HG03064 (cell line): ENCODE results near the gene AMHR2.
"Not testable (repeated sequence)": the region's sequence is repeated elsewhere in the genome, so short reads cannot be mapped to it uniquely, and the experiment has no call there.

ENCODE experiments used
- ATAC-seq: cut with Tn5 transposase; IDR thresholded peaks from one replicate; pipeline ENCODE4 v1.9.1; 2021; ENCODE audit warnings: low read depth; ENCODE audit not compliant: unreplicated experiment

The AMHR2 gene

DNA sequence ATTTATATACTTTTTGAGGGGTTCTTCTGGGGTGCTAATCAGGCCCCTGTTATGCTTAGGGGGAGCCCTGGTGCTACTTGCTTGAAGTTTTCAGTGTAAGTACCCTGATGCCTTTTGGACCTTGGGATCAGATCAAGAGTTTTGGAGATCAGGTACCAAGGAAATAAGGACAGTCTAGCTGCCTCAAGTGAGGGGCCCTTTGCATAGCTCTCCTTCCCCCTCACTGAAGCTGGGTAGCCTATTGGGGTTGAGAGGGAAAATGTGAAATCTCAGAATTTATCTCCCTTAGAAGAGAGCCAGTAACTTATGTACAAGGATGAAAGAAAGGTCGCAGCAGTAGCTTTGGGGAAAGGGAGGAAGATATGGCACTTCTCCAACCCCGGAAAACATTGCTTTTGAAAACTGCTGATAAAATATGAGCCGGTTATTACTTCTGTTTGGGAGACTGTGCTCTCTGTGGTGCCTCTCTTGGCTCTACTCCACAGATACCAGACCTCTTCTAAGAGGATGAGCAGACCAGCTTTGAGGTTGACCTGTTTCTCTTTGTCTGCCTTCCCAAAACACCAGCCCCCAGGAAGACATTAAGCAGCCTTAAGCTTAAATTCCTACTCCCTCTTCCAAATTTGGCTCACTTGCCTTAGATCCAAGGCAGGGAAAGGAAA lies 8.8 kb upstream of the AMHR2 start:
- no peak for ATAC-seq

DNA sequence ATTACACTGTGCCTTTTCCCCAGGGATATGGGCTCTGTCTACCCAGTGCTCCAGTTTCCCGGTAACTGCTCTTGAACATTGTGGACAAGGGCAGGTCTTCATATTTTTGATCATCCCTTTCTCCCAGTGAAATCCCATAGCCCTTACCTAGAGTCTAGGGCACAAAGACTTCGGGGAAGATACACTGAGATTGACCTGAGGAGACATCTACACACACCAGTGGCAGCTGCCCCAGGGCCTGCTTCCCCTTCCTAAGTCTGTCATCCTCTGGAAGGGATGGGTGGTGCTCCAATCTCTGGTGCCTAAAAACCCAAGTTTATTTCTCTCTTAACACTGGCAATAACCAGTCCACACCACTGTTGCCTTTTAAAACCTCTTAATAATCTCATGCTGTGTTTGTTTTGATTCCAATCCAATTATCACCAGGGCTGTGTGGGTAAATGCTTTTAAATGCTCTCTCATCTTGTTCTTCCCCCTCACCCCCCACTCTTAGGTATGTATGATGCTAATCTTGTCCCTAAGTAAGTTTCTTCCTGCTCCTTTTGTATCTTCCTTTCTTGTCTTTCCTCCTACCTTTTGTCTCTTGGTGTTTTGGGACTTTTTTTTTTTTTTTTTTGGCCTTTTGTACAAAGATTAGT lies 7.8 kb upstream of the AMHR2 start:
- not testable (repeated sequence) for ATAC-seq

DNA sequence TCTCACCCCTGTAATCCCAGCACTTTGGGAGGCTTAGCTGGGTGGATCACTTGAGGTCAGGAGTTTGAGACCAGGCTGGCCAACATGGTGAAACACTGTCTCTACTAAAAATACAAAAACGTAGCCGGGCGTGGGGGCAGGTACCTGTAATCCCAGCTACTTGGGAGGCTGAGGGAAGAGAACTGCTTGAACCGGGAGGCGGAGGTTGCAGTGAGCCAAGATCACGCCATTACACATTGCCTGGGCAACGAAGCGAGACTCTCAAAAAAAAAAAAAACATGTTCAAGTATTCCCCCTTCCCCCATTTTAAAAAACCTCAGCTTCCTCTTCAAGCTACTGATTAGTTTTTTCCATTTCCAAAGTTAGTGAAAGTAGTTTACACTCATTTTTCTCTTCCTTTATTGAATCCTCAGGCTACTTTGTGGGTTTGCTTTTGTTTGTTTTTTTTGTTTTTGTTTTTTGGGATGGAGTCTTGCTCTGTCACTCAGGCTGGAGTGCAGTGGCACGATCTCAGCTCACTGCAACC lies 6.3 kb upstream of the AMHR2 start:
- not testable (repeated sequence) for ATAC-seq

DNA sequence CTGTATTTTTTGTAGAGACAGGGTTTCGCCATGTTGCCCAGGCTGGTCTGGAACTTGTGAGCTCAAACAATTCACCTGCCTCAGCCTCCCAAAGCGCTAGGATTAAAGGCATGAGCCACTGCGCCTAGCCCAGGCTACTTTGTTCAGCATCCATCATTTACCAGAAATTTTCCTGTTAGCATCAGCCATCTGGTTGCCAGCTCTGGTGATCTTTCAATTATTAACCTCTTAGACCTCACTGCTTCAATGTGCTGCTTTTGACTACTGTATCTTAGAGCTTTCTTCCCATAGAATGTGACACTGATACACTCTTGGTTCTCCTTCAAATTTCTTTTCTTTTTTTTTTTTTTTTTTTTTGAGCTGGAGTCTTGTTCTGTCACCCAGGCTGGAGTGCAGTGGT lies 5.4 kb upstream of the AMHR2 start:
- no peak for ATAC-seq

DNA sequence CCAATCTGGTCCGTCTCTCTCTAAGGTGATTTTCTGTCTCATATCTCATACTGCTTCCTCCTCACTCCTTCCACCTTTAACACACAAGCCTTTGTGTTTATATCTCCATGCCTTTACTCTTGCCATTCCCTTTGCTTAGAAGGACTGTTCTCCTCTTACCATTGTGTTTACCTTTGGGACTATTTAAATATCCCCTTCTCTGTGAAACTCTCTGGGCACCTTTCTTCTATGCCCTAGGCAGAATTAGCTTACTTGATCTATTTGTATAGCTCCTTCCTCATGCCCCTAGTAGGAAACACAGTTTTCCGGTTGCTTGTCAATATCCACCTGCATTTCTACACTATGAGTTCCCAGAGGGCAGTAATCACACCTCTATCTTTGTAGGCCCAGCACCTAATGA lies 3.9 kb upstream of the AMHR2 start:
- no peak for ATAC-seq

DNA sequence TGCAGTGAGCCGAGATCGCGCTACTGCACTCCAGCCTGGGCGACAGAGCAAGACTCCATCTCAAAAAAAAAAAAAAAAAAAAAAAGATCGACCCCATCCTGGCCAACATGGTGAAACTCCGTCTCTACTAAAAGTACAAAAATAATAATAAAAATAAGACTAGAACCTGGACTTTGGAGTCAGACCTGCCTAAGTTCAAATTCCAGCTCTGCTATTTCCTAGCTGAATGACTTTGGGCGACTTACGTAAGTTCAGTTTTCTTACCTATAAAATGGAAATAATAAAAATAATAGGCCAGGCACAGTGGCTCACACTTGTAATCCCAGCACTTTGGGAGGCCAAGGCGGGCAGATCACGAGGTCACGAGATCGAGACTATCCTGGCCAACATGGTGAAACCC lies 1.4 kb upstream of the AMHR2 start:
- not testable (repeated sequence) for ATAC-seq

DNA sequence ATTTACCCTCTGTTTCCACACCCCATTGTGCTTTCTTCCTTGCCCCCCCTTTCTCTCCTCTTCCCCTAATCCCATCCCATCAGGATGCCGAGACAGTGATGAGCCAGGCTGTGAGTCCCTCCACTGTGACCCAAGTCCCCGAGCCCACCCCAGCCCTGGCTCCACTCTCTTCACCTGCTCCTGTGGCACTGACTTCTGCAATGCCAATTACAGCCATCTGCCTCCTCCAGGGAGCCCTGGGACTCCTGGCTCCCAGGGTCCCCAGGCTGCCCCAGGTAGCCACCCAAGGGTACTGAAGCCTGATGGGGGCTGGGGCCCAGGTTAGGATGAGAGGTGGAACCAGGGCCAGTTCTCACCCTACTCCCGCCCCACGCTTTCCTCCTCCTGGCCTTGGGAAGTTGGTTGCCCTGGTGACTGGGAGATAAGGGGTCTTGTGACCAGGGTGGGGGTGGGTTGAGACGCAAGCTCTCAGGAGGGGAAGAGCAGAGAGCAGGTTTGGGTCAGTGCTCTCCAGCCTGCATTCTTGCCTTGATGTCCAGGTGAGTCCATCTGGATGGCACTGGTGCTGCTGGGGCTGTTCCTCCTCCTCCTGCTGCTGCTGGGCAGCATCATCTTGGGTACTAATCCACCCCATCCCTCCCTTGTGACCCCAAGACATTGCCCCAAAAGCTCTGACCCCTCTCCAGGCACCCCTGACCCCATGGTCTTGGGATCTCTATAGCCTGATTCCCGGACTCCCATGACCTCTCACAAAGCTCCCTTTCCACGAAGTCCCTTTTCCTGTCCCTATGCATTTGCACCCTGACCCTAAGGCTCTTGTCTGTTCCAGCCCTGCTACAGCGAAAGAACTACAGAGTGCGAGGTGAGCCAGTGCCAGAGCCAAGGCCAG lies 1.2 kb downstream of the AMHR2 start:
- ATAC-seq = no peak

DNA sequence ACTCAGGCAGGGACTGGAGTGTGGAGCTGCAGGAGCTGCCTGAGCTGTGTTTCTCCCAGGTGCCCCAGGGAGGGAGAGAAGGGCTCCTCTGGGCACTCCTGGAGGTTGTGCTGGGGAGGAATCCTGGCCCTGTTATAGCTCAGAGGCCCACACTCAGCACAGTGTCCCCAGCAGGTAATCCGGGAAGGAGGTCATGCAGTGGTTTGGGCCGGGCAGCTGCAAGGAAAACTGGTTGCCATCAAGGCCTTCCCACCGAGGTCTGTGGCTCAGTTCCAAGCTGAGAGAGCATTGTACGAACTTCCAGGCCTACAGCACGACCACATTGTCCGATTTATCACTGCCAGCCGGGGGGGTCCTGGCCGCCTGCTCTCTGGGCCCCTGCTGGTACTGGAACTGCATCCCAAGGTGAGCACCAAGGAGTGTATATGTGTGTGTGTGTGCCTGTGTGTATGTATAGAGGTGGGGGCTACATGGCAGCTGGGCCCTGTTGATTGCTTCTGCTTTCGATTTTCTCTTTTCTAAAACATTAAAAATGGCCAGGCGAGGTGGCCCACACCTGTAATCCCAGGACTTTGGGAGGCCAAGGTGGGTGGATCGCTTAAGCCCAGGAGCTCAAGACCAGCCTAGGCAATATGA lies 2.0 kb downstream of the AMHR2 start:
- ATAC-seq = no peak

DNA sequence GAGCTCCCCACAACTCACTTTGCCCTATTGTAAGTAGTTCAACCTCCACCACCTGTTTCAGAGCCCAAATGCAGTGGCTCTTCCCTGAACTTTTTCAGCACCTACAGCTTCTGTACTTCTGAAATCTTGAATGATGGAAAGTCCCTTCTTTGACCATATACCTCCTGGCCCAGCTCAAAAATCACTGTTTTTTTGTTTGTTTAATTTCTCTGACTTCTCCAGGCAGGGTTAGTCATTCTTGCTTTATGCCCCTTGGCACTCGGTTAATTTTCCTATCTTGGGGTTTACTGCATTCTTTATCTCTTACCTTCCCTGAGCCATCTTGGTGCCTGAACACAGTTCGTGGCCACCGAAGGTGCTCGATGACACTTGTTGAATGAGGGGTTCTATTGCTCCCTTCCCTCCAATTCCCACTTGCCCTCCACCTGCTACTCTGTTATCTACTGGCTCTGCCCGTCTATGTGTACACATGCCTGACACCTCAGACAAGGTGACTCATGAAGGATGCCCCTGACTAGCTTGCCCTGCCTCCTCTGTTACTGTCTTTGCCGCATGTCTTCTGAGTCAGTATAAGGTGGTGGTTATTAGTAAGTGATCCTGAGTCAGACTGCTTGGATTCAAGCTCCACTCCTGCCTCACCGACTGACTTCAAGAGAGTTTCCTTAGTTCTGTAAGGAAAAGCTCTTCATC lies 4.4 kb downstream of the AMHR2 start:
- ATAC-seq = no peak

DNA sequence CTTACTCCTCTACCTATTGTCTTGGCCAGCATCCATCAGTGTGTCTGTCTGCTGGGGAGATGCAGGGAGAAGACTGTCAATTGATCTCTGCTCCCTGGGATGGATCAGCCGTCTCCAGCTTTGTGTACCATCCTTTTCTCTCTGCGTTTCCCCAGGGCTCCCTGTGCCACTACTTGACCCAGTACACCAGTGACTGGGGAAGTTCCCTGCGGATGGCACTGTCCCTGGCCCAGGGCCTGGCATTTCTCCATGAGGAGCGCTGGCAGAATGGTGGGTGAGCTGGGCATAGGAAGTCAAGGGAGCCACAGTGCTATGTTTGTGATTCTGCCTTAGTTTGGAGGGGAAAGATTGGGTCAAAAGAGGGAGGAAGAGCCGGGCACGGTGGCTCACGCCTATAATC lies 5.1 kb downstream of the AMHR2 start:
- ATAC-seq = no peak

DNA sequence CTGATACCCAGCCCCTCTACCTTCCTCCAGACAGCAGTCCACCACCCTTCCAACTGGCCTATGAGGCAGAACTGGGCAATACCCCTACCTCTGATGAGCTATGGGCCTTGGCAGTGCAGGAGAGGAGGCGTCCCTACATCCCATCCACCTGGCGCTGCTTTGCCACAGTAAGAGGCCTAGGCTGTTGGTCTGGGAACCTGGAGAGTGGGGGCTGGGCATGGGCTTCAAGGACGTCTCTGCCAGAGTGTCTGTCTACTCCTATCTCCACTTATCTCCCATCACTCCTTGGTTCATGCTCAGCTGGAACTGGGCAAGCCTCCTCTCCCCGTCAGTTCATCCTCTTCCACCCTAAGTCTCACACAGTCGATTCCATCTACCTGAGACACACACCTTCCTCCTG lies 6.5 kb downstream of the AMHR2 start:
- no peak for ATAC-seq

DNA sequence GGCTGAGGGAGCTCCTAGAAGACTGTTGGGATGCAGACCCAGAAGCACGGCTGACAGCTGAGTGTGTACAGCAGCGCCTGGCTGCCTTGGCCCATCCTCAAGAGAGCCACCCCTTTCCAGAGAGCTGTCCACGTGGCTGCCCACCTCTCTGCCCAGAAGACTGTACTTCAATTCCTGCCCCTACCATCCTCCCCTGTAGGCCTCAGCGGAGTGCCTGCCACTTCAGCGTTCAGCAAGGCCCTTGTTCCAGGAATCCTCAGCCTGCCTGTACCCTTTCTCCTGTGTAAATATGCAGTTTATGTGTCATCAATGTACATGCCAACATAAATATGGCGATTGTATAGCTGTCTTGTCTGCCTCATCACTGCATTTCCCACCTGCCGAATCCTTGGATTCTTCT lies 7.5 kb downstream of the AMHR2 start:
- no peak for ATAC-seq

DNA sequence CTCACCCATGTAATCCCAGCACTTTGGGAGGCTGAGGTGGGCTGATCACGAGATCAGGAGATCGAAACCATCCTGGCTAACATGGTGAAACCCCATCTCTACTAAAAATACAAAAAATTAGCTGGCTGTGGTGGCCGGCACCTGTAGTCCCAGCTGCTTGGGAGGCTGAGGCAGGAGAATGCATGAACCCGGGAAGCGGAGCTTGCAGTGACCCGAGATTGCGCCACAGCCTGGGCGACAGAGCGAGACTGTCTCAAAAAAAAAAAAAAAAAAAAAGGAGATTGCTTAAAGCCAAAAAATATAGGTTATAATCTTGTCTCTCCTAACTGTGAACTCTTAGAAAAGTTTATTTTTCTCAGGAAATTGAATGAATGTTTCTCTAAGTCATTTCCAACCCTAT lies 11.7 kb downstream of the AMHR2 start:
- ATAC-seq = not testable (repeated sequence)

DNA sequence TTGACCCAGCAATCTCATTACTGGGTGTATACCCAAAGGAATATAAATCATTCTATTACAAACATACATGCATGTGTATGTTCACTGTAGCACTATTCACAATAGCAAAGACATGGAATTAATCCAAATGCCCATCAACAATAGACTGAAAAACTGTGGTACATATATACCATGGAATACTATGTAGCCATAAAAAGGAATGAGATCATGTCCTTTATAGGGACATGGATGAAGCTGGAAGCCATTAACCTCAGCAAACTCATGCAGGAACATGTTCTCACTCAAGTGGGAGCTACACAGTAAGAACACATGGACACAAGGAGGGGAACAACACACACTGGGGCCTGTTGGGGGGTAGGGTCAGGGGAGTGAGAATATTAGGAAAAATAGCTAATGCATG lies 15.9 kb downstream of the AMHR2 start:
- not testable (repeated sequence) for ATAC-seq

DNA sequence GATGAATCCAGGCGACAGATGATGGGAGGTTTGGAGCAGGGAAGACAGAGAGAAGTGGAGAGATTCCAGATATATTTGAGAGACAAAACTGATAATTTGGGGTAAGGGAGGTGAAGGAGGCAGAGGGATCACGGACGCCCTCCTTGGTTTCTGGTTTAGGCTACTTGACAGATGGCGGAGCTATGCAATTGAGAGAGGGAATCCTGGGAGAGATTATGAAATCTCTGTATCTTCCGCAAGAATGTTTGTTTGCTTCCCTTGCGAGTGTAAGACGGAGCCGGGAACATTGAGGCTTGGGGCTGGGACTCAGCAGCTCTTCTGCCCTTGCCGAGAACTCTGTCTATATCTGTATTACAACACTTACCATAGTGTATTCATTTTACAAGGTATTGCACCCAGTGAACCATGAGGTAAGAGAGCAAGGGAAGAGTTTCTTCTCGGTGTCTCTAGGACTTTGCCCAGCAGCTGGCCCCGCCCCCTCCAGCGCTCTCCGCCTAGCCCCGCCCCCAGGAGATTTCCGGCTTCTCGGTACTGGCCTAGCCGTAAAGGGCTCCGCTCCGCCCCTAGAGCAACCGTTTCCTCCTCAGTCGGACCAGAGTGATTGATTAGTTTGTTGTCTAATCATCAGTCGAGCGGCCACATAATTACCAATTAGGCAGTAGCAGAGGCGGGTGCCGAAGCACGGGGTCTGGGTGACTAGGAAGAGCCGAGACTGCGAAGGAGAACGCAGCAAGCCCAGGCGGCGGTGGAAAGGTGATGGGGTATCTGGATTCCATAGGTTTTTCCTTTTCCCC lies 17.6 kb downstream of the AMHR2 start, which contains the start of gene PRR13:
Gene PRR13 (plus strand): TSS at position 695 of the 794 bp plus-strand sequence. CDS start 981 bp downstream, outside the sequence.
- ATAC-seq = peak; percentile 93

DNA sequence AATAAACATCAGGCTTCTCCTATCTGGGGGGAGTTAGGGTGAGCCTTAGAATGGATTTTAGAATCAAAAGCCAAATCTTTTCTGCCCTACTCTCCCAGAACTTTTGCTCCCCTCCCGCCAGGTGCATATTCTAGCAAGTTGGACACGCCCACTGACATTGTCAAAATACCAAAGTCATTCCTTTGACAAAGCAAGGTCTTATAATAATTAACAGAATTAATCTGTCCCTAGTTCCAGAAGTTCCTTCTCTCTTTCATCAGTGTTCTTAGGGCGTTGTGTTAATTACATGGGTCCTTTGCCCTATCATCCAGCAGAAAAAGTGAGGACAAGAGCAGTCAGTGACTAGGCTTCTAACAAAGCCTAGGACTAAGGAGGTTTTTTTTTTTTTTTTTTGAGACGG lies 20.3 kb downstream of the AMHR2 start:
- ATAC-seq = no peak

DNA sequence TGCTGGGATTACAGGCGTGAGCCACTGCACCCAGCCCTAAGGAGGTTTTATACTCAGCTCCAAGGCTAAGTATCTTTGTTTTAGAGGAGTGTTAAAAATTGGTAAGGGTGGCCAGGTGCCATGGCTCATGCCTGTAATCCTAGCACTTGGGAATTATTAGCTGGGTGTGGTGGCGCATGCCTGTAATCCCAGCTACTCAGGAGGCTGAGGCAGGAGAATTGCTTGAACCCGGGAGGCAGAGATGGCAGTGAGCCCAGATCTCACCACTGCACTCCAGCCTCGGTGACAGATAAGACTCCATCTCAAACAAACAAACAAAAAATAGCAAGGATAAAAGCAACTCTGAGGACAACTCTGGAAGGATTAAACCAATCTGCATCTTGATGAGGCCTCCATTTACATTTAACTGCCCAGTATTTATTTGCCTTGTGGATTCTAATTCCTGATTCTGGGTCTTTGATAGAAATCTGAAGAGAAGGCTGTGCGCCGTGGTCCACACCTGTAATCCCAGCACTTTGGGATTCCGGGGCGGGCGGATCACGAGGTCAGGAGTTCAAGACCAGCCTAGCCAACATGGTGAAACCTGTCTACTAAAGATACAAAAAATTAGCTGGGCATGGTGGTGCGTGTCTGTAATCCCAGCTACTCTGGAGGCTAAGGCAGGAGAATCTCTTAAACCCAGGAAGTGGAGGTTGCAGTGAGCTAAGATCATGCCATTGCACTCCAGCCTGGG lies 21.1 kb downstream of the AMHR2 start:
- ATAC-seq = not testable (repeated sequence)

DNA sequence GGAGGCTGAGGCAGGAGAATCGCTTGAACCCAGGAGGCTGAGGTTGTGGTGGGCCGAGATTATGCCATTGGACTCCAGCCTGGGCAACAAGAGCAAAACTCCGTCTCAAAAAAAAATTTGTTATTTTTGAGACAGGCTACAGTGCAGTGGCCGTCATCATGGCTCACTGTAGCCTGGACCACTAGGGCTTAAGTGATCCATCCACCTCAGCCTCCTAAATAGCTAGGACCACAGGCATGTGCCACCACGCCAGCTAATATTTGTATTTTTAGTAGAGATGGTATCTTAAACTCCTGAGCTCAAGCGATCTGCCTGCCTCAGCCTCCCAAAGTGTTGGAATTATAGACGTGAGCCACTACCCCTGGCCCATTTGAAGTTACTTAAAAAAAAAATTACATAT lies 27.3 kb downstream of the AMHR2 start:
- ATAC-seq = no peak
